Activated CD8-positive, alpha-beta memory T cell treated with anti-CD3 and anti-CD28 coated beads, Interleukin-2, amount 50 U/mL, for 4 hours (primary cell): ENCODE data around the gene CPLX4.

Experiments used
- DNase-seq: peaks from one replicate; pipeline ENCODE4 v3.0.0-alpha.2; 2020

Gene CPLX4

GRCh38 chr18:59305295-59305694 is 13.2 kb downstream of the CPLX4 start:
- DNase-seq = no peak

- no peak for DNase-seq
These were observed 14.7 kb downstream of the CPLX4 start for GRCh38 chr18:59303656-59304195.

GRCh38 chr18:59303006-59303405 is 15.4 kb downstream of the CPLX4 start:
- DNase-seq = no peak

DNA sequence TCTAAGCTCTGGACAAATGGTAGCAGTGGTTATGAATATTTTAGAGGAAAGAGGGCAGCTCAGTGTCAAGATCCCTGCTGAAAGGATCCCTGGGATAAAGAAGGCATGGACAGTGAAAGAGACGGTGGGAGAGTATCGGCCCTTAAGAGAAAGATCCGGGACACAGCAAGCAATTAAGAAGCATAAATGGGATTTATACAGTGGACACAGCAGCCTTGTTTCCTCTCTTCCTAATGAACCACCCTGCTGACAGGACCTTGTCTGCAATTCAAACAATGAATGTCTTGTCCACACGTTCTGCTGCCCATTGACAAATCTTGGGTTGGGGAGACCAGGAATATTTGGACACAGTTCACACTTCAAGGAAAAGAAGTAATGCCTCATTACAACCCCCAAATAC is 16.5 kb downstream of the CPLX4 start:
- no peak for DNase-seq

- no peak for DNase-seq
These were observed 17.7 kb downstream of the CPLX4 start for GRCh38 chr18:59300676-59301285.

DNA sequence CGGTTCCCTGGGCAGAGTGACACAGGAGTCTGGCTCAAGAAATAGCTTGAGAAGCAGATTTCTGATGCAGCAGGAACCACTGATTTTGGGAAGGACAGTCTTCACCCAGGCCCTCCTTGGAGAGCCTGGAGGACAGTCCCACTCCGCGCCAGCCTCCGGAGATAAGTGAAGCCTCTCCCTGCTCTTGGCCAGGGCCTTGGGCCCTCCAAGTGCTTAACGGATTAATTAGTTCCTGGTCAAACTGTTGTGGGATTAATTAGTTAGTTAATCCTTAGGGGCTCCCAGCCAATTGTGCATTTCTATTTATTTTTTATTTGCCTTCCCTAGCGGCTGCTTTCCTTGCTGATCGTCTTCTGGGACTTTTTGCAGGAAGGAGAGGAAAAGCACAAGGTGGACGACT is 19.6 kb downstream of the CPLX4 start:
- no peak for DNase-seq

- DNase-seq = no peak
These were observed 25.1 kb downstream of the CPLX4 start for GRCh38 chr18:59293317-59293716.

GRCh38 chr18:59286341-59286740 is 32.1 kb downstream of the CPLX4 start:
- DNase-seq = no peak

- no peak for DNase-seq
These were observed 36.1 kb downstream of the CPLX4 start for GRCh38 chr18:59282341-59282740.

DNA sequence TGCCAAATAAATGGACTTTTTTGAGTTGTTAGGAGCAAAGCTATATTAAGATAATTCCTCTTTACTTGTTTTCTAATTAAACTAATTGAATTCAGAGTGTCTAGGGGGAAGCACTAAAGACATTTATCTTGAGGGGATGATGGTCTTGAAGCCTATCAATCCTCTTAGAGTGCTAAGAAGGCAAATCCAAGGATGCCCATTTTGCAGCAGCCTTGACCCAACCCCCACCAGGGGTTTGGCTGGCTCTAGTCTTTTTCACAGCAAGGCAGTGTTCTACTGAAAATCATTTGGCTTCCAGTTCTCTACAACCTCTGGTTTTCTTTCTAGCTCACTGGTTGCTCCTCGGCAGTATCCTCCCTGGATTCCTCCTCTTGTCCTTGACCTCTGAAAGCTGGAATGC is 38.7 kb downstream of the CPLX4 start:
- no peak for DNase-seq

- no peak for DNase-seq
These were observed 39.3 kb downstream of the CPLX4 start for GRCh38 chr18:59279193-59279592.

DNA sequence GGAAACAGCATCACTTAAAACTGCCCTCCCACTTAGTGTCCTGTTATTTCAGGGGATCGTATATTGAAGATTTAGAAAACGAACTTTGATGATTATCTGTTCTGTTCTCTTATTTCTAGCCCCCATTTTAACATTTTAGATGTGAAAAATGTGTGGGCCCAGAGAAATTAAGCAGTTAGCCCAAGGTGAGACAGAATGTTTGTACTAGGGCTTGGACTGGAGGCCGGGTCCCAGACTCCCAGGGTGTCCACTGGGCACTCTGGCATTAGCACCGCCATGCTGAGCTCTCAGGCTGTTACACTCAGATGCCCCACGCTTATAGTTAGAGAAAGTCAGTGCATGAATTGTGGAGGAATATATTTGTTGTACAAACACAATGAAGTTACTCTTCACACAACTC is 39.7 kb downstream of the CPLX4 start:
- no peak for DNase-seq

DNA sequence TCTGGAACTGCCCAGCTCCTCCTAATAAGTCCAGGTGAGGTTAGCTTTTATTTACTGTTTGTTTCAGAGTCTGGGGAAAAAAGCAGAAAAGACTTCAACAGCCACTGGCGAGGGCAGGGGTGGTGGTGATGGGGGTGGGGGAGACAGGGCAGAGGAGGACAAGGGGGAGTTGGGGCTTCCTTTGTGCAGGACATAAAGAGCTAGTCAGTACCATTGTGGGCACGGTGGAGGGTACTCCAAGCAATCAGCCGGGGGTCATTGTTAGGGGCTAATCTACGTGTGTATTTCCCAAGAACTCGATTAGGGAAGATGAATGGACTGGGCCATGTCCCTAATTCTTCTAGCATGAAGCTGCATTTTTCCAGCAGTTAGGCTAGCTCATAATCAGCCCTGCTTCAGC is 42.4 kb downstream of the CPLX4 start:
- DNase-seq = no peak

- no peak for DNase-seq
These were observed 43.0 kb downstream of the CPLX4 start for GRCh38 chr18:59275406-59275949.

DNA sequence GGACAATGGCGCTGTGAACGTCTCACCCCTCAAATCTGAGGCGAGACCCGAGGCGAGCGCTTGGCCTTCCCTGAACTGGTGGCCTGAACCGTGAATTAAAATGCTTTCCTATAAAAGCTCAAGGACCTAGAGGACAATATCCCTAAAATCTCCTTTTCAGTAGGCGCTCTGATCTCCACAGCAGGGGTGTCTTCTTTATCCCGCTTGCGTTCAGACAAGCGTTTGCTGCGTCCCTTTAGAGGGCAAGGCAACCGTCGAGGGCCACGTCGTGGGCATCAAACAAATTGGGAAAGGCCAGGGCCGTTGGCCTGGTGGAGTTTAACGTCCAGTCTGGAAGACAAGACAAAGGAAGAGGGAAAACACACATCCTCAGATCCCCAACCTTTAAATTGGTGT is 43.9 kb downstream of the CPLX4 start:
- DNase-seq = no peak

DNA sequence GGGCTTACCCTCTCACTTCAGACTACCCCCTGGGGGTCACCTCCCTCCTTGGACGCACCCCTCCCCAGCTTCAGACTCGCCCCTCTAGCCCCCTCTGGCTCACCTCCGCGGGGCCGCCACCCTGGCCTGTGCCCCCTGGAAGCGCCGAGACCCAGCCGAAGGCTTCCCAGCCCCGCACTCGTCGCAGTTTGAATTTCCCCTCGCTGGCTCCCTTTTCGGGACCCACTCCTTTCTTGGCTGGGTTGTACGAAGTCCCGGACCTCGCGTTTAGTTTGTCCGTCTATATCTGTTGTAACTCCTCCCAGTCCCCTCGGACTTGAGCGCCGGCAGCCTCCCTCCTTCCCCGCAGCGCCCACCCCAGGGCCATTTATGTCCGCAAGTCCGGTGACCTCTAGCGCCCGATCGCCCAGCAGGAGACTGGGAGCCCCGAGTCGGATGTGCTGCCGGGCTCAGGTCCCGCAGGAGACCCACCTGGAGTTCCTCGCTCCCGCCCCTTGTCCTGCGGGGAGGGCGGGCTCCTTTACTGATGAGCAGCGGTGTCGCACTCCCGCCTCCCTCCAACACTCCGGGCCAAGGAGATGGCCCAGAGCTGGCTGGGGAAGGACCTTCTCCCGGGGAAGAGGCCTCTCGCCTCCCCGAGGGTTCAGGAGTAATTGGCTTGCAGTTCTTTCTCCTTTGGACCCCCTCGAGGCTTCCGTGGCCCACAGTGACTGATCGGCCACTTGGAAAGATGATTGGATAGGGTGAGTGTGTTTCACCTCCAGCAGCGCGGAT is 44.5 kb downstream of the CPLX4 start:
- no peak for DNase-seq

GRCh38 chr18:59272891-59273758 is 45.3 kb downstream of the CPLX4 start, which contains the start of gene RAX:
RAX (minus strand) TSS chr18:59273454; CDS start chr18:59273206, 248 bp downstream.
- DNase-seq = no peak

DNA sequence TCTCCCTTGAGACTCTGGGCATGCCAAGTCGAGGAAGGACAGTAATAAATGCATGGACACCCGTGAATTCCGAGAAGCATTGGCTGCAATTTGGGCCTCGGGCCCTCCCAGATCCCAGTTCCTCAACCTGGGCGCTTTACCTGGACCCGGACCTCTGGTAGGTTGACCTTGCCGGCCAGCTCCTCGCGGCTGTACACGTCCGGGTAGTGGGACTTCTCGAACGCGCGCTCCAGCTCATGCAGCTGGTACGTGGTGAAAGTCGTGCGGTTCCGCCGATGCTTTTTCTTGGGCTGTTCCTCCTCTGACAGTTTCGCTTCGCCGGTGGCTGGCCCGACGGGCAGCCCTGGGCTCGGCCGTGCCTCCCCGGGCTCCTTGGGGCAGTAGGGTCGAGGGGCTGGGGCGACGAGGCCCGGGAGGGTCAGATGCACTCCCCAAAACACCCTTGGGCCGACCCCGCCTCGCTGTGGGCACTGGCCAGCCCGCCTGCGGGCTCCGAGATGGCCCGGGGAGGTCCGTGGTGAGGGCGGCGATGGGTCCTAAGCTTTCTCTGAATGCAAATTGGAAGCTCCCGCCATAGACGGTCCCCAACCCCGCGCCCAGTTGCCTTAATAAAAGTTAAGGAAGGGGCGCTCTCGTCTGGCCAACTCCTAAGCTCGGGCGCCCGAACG is 46.1 kb downstream of the CPLX4 start:
- no peak for DNase-seq

DNA sequence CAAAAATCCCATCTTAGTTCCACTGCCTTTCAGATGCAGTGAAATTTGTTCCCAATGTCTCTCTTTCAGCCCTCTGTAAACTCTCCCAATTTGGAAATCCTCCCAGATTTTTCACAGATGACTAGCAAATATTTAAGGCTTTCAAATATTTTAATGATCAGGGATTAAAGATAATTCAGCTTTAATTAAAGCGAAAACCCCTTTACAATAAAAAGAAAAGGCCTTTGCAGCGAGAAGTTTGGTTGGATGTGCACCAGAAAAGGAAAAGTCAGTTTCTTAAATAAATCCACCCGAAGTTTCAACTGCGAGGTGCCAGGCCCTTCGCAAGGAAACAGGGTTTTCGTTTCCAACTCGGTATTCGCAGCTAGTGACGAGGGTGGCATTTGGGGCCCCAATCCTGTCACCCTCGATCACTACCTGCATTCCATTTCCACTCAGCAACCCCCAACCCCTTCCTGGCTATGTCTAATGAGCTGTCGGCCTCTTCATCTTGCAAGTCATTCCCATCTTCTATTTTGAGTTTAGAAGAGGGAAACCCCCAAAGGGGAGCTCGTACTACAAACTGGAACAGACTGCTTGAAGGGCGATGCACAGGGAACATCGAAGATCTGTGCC is 46.7 kb downstream of the CPLX4 start:
- DNase-seq = no peak

GRCh38 chr18:59270689-59271257 is 47.7 kb downstream of the CPLX4 start:
- DNase-seq = no peak

GRCh38 chr18:59269563-59270119 is 48.8 kb downstream of the CPLX4 start:
- no peak for DNase-seq
